NCI-H524 treated with DMSO at 0.1 percent for 48 hours (cell line): ENCODE data around the gene SYTL2.
"Not testable (repeated sequence)": the region's sequence is repeated elsewhere in the genome, so short reads cannot be mapped to it uniquely, and the experiment has no call there.

Source experiments
- DNase-seq: peaks from one replicate; lab custom pipeline; 2025; lab: John Stamatoyannopoulos, UW

The SYTL2 gene

DNA sequence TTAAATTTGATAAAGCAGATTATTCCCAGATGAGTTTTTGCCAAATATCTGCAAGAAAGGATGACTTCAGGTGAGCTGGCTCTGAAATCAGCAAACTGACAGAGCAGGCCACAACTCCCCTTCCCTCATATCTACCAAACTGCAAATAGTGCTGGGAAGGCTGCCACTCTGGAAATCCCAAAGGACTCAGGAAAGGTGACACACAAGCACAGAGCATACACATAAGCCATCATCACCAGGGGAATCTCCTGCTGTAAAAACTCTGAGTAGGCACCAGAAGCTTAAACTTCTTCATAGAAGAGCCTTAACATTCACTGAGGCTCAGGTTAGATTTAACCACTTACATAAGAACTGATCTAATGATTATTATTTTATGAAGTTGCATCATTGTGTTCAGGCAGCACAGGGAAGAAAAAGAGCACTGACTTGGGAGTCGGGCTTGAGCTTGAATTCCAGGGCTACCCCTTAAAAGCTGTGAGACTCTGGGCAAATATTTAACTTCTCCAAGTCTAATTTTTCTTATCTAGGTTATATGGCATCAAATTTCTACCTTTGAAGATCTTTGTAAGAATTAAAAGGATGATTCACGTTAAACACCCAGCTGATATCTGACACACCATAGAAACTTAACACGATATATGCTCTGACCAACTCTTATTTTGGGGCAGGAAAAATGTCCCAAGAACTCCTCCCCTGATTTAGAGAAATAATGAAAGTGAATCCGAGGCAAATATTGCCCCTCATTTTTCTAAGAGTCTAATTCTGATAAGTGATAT lies 15.0 kb downstream of the SYTL2 start:
- DNase-seq = no peak

GRCh38 chr11:85791409-85791990 lies 19.4 kb downstream of the SYTL2 start:
- no peak for DNase-seq

DNA sequence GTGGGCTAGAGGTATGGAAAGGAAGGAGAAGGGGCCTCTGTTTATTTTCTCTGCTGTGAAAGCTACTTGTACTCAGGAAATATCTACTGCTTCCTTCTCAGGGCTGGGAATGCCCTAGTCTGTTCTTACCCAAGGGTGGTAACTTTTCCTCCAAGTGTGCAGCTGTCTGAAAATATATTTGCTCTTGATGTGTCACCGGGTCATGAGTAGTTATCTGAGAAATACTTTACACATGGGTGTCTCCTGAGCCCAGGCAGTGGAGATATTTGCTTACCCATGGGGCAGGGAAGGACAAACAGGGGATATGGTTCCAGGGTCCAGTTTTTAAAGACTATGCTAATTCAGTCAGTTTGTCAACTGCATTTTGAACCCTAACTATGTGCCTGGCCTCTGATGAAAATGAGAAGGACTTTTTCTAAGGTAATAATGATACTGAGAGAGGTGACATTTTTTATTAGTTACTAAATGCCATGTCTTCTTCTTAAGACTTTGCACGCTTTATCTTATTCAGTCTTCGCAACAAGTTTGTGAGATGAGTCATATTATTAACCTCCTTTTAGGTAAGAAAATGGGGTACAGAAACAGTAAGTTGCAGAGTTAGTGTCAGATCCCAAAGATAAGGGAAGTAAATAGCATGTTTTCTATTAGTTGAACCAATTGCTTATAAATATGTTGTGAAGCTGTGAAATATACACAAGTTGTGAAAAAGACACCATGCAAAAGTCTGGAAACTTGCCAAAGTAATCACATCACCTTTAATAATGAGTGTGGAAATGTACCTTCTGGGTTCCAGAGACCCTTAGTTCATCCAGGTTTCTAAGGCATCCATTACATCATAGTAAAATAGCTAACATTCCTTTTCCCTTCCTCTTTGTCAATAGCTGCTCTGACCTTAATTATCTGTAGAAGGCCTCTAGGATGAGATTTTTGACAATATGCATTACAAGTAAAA lies 22.9 kb downstream of the SYTL2 start:
- no peak for DNase-seq

- no peak for DNase-seq
Observed at GRCh38 chr11:85787168-85787567, 23.8 kb downstream of the SYTL2 start.

GRCh38 chr11:85784480-85785265 lies 26.3 kb downstream of the SYTL2 start:
- DNase-seq = no peak

- no peak for DNase-seq
Observed at GRCh38 chr11:85783758-85784157, 27.2 kb downstream of the SYTL2 start.

GRCh38 chr11:85780780-85781517 lies 30.0 kb downstream of the SYTL2 start:
- not testable (repeated sequence) for DNase-seq

DNA sequence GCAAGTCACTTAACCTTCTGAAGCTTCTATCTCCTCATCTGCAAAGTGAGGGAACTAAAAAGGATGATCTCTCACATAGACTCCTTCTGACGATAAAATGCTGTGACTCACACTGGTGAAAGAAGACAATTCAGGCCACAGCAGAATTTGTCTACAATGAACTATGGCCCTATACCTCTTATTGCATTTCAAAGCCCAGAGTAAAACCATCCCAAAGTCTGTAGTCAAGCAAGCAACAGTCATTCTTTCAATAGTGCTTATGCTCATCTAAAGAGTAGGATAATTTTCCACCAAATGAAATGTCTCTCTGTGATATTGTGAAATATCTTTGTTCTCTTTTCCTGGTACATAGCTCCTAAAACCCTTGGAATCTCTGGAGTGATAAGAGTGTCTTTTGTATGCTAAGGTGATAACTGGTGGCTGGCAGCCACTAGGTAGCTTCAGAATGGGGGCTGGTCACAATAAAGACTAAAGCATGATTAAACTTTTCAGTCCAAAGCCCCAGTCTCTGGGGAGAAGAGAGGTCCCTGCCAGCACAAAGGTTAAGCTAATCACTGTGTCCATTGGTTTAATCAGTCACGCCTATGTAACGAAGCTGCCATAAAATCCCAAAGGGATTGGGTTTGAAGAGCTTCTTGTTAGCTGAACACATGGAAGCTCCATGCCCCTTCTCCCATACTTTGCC lies 30.8 kb downstream of the SYTL2 start:
- no peak for DNase-seq

DNA sequence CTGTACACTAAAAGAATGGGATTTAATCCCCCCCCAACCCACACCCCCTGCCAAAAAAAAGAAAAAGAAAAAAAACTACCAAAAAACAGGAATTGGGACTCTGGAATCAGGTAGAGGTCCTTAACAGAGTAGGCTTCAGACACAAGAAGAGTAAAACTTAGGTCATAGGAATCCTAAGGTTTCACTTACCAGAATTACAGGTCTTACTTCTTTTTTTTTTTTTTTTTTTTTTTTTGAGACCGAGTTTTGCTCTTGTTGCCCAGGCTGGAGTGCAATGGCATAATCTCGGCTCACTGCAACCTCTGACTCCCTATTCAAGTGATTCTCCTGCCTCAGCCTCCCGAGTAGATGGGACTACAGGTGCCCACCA lies 33.4 kb downstream of the SYTL2 start:
- not testable (repeated sequence) for DNase-seq

GRCh38 chr11:85776951-85777602 lies 33.9 kb downstream of the SYTL2 start:
- DNase-seq = no peak

GRCh38 chr11:85774256-85775101 lies 36.5 kb downstream of the SYTL2 start:
- DNase-seq = no peak

- no peak for DNase-seq
Observed at GRCh38 chr11:85772695-85773094, 38.2 kb downstream of the SYTL2 start.

GRCh38 chr11:85771568-85771967 lies 39.4 kb downstream of the SYTL2 start:
- DNase-seq = no peak

DNA sequence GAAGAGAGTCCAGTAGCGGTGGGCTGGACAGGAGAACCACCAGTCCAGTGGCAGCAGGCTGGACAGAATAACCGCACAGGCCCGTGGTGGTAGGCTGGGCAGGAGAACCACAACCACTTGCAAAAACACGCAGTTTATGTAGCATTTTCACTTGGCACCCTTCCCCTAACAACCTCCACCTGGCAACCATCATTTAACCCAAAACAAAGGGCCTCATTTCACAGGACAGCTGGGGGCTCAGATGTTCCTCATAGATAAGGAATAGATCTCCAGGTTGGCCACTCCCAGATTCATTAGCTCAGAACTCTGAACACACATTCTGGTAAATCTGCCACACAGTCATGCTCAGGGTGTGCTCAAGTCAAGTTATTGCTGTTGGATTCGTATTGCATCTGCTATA lies 41.2 kb downstream of the SYTL2 start:
- DNase-seq = no peak

GRCh38 chr11:85768473-85769146 lies 42.3 kb downstream of the SYTL2 start:
- no peak for DNase-seq

- DNase-seq = no peak
Observed at GRCh38 chr11:85767246-85767945, 43.5 kb downstream of the SYTL2 start.

DNA sequence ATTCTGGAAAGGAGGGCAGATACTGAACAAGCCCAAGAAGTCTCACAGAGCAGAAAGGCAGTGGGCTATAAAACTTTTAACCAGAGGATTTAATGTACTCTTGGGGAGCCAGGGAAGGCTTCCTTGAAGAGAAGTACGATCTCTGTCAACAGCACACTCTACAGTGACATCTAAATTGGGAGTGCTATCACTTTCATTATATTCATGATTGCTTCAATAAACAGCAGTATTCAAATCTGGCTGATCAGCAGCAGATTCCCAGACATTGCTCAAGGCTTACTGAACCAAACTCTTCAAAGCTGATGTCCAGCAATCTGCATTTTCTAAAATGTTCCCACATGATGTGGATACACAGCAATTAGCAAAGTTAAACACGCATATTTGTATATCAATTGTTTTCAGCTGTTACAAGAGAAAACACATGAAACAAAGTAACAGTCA lies 44.2 kb downstream of the SYTL2 start:
- no peak for DNase-seq

DNA sequence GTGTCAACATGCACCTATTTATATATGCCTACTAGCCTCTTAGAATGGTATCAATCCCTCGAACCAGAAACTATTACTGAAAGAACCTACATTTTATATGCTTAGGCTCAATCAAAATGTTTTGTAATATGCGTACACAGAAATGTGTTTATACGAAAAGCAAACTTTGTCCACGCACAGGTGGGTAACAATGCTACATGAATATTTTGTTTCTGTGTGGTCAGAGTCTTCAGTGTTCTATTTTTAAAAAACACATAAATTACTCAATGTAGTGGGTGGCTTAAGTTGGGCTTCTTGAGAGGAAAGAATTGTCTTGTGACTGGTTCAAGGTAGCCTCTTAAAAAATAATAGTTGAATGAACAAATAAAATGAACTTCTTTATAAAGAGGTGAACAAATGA lies 46.1 kb downstream of the SYTL2 start:
- DNase-seq = no peak
